ENCODE results near the gene TMEM270. TPM values are rescaled to one million over a fixed set of nuclear protein-coding genes. Genes with fewer than 3 reads are reported as not detected.

The TMEM270 gene
- total and polyA plus RNA-seq, 3 donors from 2014 or later = 37.3 to 113 (median 70.1) TPM

GRCh38 chr7:73823873-73824592 lies 36.9 kb upstream of the TMEM270 start:
- no peak for DNase-seq
- WGBS, 2 donors = 75 to 89% methylated on average over 10 to 11 of the region's 11 CpGs

GRCh38 chr7:73824986-73825385 lies 36.0 kb upstream of the TMEM270 start:
- no peak for DNase-seq
- H3K36me3 ChIP-seq (ENCODE audit: low read depth, missing control alignments) = no peaks in the 10 kb centered on the region
- intact Hi-C loops (cut with DNase I; ENCODE audit: low total_unique reads) = loop anchor here (10.0 kb wide), 1 partner anchor 70 kb away; no protein-coding TSS in a partner anchor
- 60 to 75% methylated on average over 7 to 9 of the region's 9 CpGs for WGBS, 2 donors
- H3K27ac ChIP-seq = no peak overlapping the region
- peaks cover 5% of the 10 kb centered on the region for H3K4me1 ChIP-seq
- TF ChIP-seq CTCF (IDR thresholded peaks at IDR 0.05) (no peak), POLR2A (IDR thresholded peaks at IDR 0.05) (no peak)
- H3K27me3 ChIP-seq = no peaks in the 10 kb centered on the region
- H3K9me3 ChIP-seq = no peaks in the 10 kb centered on the region
- no peak overlapping the region for H3K4me3 ChIP-seq

More at GRCh38 chr7:73823873-73824592, 36.9 kb upstream of the TMEM270 start:
- H3K9me3 ChIP-seq = no peaks in the 10 kb centered on the region
- H3K27ac ChIP-seq = no peak overlapping the region
- no peak overlapping the region for H3K4me3 ChIP-seq
- intact Hi-C loops (cut with DNase I; ENCODE audit: low total_unique reads) = loop anchor here (10.0 kb wide), 1 partner anchor 69 kb away; no protein-coding TSS in a partner anchor
- TF ChIP-seq POLR2A (IDR thresholded peaks at IDR 0.05) (no peak), CTCF (IDR thresholded peaks at IDR 0.05) (no peak)
- H3K4me1 ChIP-seq = peaks cover 5% of the 10 kb centered on the region
- no peaks in the 10 kb centered on the region for H3K36me3 ChIP-seq (ENCODE audit: low read depth, missing control alignments)
- no peaks in the 10 kb centered on the region for H3K27me3 ChIP-seq

GRCh38 chr7:73827567-73828106 lies 33.3 kb upstream of the TMEM270 start:
- no peaks in the 10 kb centered on the region for H3K27me3 ChIP-seq
- WGBS, 2 donors = 48 to 60% methylated on average over 7 to 8 of the region's 11 CpGs
- H3K9me3 ChIP-seq = no peaks in the 10 kb centered on the region
- H3K4me1 ChIP-seq = peaks cover 13% of the 10 kb centered on the region
- peak; percentile 32 for DNase-seq
- H3K27ac ChIP-seq = no peak overlapping the region
- intact Hi-C loops (cut with DNase I; ENCODE audit: low total_unique reads) = loop anchor here (10.0 kb wide), 1 partner anchor 73 kb away; no protein-coding TSS in a partner anchor
- TF ChIP-seq POLR2A (IDR thresholded peaks at IDR 0.05) = no peak
- no peak for TF ChIP-seq CTCF (IDR thresholded peaks at IDR 0.05)
- H3K36me3 ChIP-seq (ENCODE audit: low read depth, missing control alignments) = no peaks in the 10 kb centered on the region
- no peak overlapping the region for H3K4me3 ChIP-seq

GRCh38 chr7:73828107-73828803 lies 32.7 kb upstream of the TMEM270 start:
- no peaks in the 10 kb centered on the region for H3K9me3 ChIP-seq
- intact Hi-C loops (cut with DNase I; ENCODE audit: low total_unique reads) = loop anchor here (10.0 kb wide), 1 partner anchor 73 kb away; no protein-coding TSS in a partner anchor

More at GRCh38 chr7:73828107-73828803, 32.7 kb upstream of the TMEM270 start:
- DNase-seq = no peak
- no peak overlapping the region for H3K4me3 ChIP-seq
- 75 to 96% methylated on average over 10 to 14 of the region's 14 CpGs for WGBS, 2 donors
- H3K27ac ChIP-seq = no peak overlapping the region
- H3K4me1 ChIP-seq = peaks cover 13% of the 10 kb centered on the region
- TF ChIP-seq POLR2A (IDR thresholded peaks at IDR 0.05) (no peak), CTCF (IDR thresholded peaks at IDR 0.05) (no peak)
- H3K27me3 ChIP-seq = no peaks in the 10 kb centered on the region
- H3K36me3 ChIP-seq (ENCODE audit: low read depth, missing control alignments) = no peaks in the 10 kb centered on the region
